ENCODE data around the gene PARD3.
A peak's percentile ranks its signal among the peaks of the same experiment; 100 is the strongest.

PARD3 gene

DNA sequence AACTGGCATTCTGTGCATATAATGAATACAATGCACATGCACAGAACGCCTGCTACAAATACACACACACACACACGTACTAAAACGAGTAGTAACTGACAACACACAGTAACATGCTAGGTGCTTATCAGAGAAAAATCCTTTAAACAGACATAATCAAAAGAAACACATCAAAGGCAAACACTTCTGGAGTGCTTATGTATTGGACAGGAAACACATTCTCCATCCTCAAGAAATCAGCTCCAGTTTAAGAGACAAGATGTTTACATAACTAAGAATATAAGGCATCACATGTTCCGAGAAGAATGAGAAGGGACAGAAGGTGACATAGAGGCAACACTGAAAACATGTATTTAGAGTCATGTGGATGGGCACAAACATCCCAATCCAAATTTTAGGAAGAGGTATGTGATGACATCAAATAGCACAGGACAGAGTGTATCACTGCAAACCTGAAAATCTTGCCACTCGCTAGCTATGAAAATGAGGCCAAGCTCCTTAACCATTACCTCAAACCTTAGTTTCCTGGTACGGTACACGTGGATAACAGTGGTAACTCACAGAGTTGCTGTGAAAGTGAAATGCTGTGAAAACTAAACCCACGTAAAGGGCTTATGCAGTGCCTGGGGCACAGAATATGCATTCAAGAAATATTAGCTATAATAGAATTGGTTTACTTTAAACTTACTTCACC, 619.6 kb downstream of the PARD3 start:
- no peak for DNase-seq

DNA sequence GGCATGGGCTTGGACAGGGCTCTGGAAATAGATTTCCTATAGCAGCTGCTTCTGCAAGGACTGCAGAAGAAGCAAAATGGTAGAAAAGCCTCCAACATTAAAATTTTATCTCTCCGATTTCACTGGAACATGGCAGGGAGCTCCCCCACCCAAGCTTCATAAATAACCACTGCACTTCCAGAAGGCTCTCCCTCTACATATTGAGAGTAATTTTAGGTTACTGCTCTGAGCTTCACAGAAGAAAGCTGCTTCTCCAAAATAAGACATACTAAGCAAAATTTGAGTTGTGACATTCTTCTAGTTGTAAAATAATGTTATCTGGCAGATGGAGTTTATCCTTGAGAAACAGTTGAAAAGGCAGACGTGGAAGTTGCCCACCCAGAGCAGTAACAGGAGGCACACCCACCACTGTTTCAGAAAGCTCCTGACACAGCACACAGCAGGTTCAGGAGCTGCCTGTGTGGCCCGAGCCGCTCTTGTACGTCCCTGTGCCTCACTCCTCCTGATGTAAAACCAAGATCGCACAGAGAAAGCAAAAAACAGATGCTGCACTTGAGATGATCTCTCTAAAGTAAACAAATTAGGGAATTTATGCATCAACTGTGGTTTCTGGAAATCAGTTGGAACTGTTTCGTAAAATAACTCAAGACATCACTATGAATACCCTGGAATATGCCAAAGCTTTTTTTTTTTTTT, 621.0 kb downstream of the PARD3 start:
- no peak for DNase-seq

DNA sequence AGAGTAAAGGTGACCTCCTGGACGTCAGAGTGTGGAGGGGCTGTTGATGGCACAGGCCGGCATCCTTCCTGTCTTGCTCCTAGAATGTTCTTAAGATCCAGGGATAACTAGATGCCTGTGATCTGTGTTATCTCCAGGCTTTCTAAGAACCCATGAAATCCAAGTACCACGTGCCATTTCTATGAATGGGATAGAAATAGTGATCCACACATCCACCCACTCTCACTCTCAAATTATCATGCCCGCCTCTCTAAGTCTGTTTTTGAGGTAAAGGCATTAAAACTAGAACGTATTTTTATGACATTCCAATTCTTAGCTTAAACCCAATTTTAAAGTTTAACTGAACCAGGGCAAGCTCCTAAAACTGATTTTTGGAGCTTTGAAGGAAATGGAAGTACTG, 622.5 kb downstream of the PARD3 start:
- DNase-seq = no peak

DNA sequence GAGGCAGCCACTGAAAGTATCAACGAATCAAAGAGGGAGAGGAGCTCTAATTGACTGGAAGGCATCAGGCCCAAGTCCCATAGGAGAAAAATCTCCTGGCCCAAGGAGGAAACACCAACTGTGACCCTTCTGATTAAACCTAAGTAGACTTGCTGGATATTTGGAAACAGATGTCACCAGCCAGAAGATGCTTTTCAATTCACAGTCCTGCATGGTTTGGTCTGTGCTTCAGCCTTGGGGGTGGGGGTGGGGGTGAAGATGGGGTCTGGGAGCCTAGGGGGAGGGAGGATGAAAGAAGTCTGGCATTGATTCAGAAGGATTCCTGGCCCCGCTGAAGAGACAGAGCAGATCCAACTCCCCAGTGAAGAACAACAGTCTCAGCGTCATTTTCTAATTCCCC, 623.7 kb downstream of the PARD3 start:
- DNase-seq = no peak

DNA sequence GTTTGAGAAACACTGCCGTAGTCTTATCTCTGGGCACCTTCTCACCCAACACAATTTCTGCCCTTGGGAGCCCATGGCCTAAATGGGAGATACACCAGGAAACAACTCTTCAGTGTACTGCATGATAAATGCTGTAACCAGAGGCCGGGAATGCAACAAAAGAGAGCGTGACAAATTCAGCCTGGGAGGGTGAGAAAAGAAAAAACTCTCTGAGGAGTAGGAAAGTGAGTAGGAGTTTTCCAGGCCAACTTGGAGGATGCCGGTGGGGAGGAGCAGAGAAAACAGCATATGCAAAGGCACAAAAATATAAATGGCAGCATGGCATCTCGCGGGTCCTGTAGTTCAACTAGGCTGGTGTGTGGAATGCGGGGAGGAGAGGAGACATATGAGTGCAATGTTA, 624.5 kb downstream of the PARD3 start:
- DNase-seq = no peak

DNA sequence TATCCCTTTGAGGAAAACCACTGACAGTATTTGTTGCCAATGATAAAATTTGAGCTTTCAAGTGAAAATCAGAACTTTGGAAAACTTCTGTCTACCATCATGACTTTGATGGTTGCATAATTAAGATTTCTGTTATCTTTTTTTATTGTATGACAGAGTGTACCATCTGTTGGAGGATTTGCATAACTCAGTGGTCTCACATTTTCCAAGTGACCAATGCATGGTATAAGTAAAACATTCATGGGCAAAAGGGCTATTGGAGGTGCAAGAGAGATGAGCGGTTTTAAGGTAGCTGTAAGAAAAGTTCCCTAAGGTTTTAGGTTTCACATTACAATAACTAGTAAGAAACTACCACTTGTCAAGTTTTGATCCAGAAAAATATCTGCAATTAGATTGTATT, 625.3 kb downstream of the PARD3 start:
- no peak for DNase-seq

DNA sequence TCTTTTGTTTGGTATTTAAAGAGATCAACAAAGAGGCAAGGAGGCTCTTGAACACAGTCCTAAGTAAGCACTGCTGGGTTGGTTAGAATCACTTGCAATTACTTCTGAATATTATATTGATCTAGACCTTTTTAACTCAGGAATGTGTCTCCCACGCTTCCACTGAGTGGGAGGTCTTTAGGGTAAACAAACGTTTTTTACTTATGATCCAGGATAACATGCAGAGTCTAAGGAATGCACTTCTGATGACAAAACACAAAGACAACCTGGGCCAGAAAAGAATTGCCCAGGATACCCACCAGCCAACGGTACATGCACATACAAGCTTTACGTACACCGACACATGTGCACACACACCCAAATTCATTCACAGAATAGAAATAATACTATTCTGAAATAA, 626.9 kb downstream of the PARD3 start:
- no peak for DNase-seq

DNA sequence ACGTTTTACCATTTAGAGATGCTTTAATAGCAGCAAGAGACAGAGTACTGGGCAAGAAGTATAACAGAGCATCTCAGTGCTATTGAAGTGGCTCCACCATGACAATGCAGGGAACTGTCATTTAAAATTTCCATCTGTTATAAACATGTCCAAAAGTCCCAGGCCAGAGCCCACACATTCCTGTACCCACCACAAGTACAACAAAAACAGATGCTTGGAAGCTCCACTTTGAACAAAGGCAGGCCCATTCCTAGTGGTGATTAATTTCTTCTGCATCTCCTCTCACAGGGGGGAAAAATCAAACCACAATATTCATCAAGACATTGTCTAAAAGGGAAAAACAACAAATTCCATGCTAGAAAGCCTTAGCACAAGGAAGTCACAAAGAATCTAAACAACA, 627.9 kb downstream of the PARD3 start:
- DNase-seq = no peak

DNA sequence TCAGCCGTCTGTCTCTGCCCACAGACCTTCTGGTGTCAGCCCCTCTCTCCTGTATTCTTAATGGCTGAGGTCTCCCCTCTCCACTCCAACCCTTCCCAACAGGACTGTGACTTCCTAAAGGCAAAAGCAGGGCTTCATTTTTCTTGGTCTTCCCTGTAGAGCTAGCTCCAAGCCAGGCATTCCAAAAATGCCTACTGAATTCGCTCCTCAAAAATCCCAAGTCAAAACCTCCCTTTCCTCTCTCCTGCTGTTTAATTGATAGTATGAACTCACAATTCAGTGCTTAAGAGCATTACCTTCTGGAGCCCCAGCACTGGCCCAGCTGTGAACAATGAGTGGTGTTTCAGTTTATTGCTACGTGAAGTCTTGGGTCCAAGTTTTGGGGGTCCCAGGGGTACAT, 628.4 kb downstream of the PARD3 start:
- no peak for DNase-seq

DNA sequence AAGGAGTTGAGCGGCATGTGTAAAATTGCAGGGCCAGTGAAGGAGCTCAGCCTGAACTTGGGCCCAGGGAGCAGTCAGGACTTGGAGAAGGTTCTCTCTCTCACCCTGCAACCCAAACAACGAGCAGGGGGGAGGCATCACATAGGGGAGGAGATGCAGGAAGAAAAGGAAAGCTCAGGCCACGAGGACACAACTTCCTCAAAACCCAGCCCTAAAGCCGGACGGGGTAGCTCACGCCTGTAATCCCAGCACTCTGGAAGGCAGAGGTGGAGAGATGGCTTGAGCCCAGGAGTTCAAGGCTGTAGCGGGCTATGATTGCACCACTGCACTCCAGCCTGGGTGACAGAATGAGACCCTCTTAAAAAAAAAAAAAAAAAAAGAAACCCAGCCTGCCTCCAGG, 629.1 kb downstream of the PARD3 start:
- no peak for DNase-seq

DNA sequence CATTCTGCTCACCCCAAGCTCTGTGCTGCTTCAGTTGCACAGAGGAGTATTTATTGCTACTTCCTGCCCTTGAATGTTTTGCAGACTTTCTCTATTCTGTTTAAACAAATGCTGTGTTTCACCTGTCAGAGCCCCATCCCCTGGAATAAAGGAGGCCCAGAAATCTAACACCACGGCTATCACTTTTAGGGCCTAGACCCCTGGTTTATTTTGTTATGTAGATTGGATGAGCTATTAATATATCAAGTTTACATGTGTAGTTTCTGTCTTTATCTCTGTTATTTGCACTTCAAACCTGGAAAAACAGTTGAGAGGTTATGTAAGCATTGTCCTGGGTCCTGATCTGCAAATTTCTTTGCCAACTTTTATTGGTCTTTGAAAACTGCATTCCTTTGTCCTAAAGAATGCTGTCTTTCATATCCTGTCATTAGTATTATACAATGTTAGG, 630.1 kb downstream of the PARD3 start:
- DNase-seq = no peak

DNA sequence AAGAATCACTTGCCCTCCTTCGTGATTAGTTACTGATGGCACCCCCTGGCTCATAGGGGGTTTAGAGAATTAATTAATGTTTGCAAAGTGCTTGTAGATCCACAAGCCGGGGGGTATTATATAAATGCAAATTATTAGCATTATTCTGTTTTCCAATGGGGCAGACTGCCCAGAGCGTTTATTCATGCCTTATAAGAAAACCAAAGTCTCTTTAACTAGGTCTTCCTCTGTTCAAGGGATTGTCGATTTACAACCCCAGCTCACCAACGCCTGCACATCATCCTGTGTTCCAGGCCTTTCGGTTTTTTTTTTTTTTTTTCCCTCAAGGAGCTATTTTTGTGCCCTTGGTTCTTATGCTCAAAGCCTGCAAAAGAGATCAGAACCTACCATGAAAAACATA, 630.7 kb downstream of the PARD3 start:
- no peak for DNase-seq

DNA sequence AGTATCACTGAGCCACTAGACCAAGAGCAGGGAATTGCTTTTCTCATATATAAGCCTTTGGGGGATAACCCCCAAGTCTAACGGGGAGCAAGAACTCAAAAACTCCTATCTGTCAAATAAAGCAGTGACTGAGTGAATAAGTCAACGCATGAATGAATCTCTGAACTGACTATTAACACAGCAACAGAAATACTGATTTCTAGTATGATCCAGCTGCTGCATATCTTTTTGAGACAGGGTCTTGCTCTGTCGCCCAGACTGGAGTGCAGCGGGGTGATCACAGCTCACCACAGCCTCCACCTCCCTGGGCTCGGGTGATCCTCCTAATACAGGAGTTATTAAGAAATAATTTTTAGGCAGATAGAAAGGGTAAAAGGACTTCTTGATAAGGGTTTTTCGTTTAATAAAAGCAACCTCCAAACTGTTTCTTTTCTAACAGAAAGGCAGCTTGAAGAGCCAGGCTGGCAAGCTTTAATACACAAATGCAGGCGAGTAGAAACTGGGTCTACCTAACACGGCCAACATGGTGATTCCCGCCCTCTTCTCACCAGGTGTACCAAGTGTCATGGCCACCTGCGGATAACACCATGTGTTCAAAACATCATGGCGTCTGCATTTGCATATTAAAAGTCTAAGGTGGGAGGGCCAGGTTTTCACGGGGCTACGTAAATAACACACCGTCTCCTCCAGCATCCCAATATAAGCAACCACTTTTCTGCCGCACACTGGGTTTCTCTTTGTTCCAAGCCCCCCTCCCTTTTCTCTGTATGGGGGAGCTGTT, 631.9 kb downstream of the PARD3 start:
- DNase-seq = no peak

DNA sequence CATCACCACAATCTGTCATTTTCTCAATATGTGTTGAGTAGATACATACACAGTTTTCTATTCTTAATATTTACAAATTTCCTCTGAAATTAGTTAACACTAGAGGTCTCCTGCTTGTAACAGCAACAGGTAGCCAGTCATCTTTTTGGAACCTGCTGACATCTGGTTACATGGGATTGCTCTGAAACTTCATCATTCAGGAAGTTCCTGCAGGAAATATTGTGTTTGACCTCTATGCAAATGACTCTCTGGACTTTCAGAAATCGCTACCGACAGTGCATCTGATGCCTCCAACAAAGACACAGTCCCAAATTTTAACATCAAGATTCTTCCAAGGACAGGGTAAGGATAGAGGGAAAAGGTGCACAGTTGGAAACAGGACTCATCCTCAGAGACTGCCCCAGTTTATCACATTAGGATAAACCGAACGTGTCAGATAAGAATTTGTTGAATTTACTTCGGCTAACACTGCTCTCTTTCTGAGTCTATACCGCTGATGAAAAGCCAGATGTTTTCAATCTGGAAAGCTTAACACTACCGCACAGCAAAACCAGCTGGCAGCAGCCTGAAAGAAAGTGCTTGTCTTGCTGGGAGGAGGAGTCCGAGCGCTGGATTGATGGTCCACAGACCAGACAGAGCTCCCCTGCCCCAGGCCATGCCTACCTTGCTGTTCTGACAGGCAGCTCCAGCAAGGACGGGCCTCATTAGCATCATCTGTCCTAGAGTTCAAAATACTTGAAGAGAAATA, 633.4 kb downstream of the PARD3 start:
- DNase-seq = no peak

DNA sequence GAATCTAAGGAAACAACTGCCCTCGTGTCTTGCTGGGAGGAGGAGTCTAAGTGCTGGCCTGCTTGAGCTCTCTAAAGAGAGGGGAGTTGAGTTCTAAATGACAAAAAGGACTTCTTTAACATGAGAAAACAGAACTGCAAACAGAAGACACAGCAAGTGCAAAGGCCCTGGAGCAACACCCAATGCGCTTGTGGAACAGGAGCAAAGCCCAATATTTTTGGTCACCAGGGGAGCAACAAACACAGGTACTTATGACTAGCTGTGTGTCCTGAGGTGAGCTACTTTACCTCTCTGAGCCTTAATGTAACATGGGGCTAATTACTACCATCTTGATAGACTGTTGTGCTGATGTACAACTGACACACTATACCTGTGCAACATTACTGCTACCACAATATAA, 634.3 kb downstream of the PARD3 start:
- DNase-seq = no peak

DNA sequence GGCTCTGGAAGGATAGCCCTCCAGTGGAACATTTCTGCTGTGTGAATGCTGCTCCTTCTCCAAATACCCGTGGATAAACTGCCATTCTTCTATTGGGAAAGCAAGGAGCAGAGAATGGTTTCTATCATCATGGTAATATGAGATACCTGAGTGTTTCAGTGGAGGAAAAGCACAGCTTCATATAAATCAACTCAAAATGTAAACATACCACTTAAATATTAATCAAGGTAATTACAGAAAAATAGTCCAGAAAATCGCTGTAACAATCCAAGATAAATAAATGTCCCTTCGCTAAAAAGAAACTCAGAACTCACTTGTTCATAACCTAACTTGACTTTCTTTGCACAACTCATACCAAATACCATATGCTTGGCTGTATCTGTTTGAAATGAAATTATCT, 635.8 kb downstream of the PARD3 start:
- peak; percentile 1 for DNase-seq

DNA sequence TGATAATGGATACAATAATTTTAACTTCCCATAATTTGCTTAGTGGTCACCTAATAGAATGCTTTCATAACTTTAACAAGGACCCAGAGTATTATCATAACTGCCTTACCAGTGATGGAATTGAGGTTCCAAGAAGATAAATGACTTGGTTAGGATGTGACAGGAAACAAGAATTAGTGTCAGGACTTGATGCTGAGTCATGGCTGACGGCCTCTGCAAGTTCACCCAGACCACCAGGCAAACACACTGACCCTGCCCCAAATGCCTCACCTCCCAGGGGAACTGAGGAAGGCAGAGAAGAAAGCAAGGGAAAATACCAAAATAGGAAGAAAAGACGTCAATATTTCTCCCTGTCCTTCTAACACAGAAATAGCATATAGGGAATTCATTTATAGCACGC, 636.3 kb downstream of the PARD3 start:
- DNase-seq = no peak

DNA sequence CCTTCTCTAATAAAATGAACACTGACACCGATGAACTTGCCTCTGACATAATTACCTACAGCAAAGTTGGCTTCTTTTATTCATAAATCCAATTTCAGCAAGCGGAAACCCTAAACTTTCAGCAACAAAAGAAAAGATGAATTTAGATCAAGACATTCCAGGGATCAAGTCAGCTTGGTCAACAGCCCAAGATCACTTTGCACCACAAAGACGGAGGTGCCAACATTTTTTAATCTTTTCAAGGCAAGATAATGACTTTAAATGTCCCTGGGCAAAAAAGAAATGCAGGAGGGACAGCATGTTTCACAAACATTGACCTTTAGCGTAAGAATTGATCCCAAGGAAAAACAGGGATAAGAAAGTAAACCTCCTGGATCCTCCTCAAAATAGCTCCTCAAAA, 636.9 kb downstream of the PARD3 start:
- DNase-seq = no peak

DNA sequence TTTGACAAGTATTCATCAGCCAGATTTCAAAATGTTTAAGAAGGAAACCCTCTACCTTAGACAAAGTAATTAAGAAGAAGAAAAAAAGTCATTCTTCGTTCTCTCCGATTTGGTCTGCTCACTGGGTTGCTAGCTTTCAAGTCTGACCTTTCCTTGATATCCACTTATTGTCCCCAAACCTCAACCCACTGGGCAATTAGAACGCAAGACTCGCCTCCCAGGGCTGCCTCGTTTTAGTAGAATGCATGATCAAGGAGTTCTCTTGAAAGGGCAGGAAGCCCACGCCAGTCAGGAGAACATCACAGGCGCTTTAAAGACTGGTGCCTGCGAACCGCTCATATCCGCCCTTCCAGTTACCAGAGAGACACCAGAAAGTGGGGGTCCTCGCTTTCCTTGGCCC, 637.7 kb downstream of the PARD3 start:
- no peak for DNase-seq

DNA sequence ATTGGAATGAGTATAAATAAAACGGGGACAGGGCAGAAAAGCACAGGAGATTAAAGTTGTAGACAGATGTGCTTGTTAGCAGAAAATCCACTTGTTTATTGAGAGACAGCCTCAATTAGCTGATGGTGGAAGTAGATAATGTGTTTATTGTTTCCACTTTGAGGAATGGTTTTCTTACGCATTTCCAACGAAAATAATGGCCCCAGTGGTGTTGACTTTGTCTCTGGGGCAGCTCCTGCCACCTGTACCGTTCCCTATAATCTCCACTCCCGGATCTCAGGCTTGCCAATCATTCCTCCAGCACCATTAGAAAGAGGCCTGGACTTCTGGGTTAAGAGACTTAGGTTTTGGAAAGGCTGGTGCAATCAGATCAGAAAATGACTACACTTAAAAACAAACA, 638.7 kb downstream of the PARD3 start:
- DNase-seq = no peak

DNA sequence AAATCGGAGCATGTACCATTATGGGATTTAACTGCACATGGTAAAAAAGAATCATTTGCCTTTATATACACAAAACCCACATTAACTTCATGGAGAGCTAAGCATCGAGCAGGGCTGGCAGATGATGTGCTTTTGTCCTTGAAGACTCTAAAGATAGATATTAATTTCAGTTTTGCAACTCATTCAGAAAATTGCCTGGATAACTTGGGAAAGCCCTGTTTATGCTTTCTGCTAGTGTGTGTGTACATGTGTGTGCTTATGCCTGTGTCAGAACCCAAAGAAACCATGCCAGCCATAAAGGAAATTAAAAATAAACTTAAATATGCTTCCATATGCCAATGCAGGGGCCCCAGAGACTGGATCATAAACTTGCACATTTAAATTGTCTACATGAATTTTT, 640.0 kb downstream of the PARD3 start:
- DNase-seq = no peak

DNA sequence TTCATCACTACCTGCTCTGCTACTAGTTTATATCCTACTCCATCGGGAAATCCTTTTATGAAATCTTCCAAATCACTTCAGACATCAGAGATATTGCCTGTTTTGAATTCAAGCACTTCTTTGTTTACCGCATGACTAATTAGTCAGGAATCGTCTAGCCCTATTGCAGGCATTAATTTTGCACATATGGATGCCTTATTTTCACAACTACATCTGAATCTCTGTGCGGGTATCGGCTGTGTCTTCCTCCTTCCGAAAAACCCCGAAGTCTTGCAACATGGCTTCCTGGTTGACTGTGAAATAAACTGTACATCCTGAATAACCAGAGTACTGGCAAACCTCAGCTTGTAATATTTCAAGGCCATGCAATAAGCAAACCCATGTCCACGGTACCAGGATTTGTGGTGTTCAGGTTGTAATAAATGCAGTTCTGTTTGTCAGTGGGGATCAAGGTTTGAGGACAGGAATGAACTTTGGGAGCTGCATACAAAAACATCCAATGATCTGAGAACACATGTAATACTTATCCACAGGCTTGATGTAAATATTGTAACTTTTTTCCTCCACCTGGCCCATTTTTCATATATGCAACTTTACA, 642.1 kb downstream of the PARD3 start:
- no peak for DNase-seq

DNA sequence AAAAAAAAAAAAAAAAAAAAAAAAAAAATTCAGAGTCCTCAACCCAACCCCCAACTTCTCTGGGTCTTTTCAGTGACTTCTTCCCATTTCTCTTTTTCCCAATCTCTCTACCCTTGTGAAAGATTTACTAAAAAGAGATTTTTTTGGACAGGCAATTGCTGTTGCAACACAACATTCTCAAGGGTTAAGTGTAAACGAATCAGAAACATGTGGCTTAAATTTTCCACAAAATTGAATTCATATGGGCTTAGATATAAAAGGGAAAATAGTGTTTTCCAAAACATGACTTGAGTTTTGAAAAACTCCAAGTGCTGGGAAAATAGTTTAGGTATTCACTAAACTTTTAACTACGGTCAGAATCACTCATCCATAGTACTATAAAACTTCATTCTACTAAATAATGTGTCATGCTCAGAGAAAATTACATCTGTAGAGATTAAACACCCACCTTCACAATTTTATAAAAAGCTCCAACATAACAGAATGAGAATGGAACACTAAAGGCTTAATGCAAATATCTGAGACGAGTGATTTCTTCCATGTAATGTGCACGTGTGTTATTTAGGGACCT, 643.1 kb downstream of the PARD3 start:
- no peak for DNase-seq
